ENCODE measurements around the gene C3orf18. TPM values are rescaled to one million over a fixed set of nuclear protein-coding genes. Genes with fewer than 3 reads are reported as not detected.

C3orf18 gene
- total RNA-seq, 1 donor from 2014 or later, result 6.9 TPM

GRCh38 chr3:50525191-50525910 lies 42.2 kb downstream of the C3orf18 start:
- H3K27ac ChIP-seq, result no peak overlapping the region
- intact Hi-C loops (cut with DNase I), result no loop called here
- ATAC-seq, result no peak
- H3K4me1 ChIP-seq, result no peaks in the 10 kb centered on the region
- H3K9me3 ChIP-seq, result no peaks in the 10 kb centered on the region
- peaks cover 4% of the 10 kb centered on the region for H3K27me3 ChIP-seq
- no peak overlapping the region for H3K4me3 ChIP-seq
- DNase-seq, result no peak
- H3K36me3 ChIP-seq, result no peaks in the 10 kb centered on the region
- TF ChIP-seq, protein P1, sequence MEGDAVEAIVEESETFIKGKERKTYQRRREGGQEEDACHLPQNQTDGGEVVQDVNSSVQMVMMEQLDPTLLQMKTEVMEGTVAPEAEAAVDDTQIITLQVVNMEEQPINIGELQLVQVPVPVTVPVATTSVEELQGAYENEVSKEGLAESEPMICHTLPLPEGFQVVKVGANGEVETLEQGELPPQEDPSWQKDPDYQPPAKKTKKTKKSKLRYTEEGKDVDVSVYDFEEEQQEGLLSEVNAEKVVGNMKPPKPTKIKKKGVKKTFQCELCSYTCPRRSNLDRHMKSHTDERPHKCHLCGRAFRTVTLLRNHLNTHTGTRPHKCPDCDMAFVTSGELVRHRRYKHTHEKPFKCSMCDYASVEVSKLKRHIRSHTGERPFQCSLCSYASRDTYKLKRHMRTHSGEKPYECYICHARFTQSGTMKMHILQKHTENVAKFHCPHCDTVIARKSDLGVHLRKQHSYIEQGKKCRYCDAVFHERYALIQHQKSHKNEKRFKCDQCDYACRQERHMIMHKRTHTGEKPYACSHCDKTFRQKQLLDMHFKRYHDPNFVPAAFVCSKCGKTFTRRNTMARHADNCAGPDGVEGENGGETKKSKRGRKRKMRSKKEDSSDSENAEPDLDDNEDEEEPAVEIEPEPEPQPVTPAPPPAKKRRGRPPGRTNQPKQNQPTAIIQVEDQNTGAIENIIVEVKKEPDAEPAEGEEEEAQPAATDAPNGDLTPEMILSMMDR (IDR thresholded peaks at IDR 0.05), result no peak

- intact Hi-C loops (cut with DNase I), result no loop called here
- Histone ChIP-seq H3K4me1 (no peaks in the 10 kb centered on the region), H3K9me3 (no peaks in the 10 kb centered on the region), H3K27ac (no peak overlapping the region), H3K36me3 (no peaks in the 10 kb centered on the region), H3K4me3 (no peak overlapping the region), H3K27me3 (peaks cover under 1% of the 10 kb centered on the region)
- TF ChIP-seq, protein P1 (IDR thresholded peaks at IDR 0.05), result no peak
- ATAC-seq (no peak), DNase-seq (no peak)
These were observed 42.8 kb downstream of the C3orf18 start for GRCh38 chr3:50524746-50525145.

DNA sequence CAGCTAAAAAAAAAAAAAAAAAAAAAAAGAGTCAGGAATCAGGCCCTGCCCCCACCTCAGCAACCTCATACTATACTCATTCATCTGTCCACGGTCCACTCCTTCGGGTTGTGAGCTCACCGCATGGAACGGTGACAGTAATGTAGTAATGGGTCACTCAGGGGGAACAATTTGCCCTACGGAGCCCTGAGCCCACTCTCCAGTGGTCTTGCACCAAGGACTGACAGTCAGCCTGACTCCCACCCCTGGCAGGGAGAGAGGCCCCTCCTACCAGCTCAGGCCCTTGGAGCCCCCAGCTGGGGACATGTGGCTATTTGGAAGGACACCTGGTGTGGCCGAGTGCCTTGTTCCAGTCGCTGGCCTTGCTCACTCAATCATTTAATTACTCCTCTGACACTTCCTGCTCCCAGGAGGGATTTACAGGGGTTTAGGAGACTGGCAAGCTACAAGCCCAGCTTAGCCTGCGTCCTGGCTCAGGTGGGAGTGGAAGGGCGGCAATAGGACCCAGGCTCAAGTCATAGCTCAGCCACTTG lies 44.2 kb downstream of the C3orf18 start:
- TF ChIP-seq, protein P1 (IDR thresholded peaks at IDR 0.05), result no peak

DNA sequence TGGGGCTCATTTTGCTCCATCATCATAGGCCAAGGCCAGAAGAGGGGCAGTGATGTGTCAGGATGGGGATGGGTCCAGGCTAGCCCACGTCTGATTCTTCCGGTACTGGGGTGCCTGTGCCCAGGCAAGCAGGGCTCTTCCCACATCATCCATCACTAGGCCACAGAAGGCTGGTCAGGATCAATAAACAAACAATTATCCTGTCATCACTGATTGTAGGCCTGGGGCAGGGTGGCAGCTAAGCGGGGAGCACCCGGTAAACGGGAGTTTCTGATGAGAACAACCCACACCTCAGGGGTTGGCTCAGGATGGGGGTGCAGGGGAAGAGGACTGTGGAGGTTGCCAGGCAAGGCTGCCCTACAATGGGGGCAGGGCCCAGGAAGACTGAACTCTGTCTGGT lies 46.0 kb downstream of the C3orf18 start:
- Histone ChIP-seq H3K36me3 (no peaks in the 10 kb centered on the region), H3K4me1 (peaks cover 3% of the 10 kb centered on the region), H3K9me3 (no peaks in the 10 kb centered on the region), H3K27me3 (no peaks in the 10 kb centered on the region), H3K27ac (no peak overlapping the region), H3K4me3 (no peak overlapping the region)
- intact Hi-C loops (cut with DNase I), result no loop called here
- no peak for DNase-seq
- no peak for ATAC-seq
- TF ChIP-seq, protein P1 (IDR thresholded peaks at IDR 0.05), result no peak

More for the DNA sequence above, 44.2 kb downstream of the C3orf18 start:
- Histone ChIP-seq H3K4me1 (no peaks in the 10 kb centered on the region), H3K27me3 (no peaks in the 10 kb centered on the region), H3K4me3 (no peak overlapping the region), H3K9me3 (no peaks in the 10 kb centered on the region), H3K27ac (no peak overlapping the region), H3K36me3 (no peaks in the 10 kb centered on the region)
- intact Hi-C loops (cut with DNase I), result no loop called here
- ATAC-seq, result no peak
- DNase-seq, result no peak

- H3K4me1 ChIP-seq, result peaks cover 10% of the 10 kb centered on the region
- no peak overlapping the region for H3K4me3 ChIP-seq
- no peaks in the 10 kb centered on the region for H3K9me3 ChIP-seq
- H3K27me3 ChIP-seq, result no peaks in the 10 kb centered on the region
- ATAC-seq (no peak), DNase-seq (no peak)
- intact Hi-C loops (cut with DNase I), result no loop called here
- TF ChIP-seq, protein P1 (IDR thresholded peaks at IDR 0.05), result no peak
- H3K27ac ChIP-seq, result no peak overlapping the region
- no peaks in the 10 kb centered on the region for H3K36me3 ChIP-seq
These were observed 46.7 kb downstream of the C3orf18 start for GRCh38 chr3:50520849-50521248.

Data from upper lobe of right lung (tissue), 1 donor.